Jurkat, Clone E6-1 (cell line): ENCODE results near the gene BCL7A. TPM values are rescaled to one million over a fixed set of nuclear protein-coding genes. Genes with fewer than 3 reads are reported as not detected.
"Not testable (repeated sequence)": the region's sequence is repeated elsewhere in the genome, so short reads cannot be mapped to it uniquely, and the experiment has no call there.

Source experiments
- DNase-seq: peaks from one replicate; pipeline ENCODE4 v3.0.0-alpha.2; 2011; ENCODE audit warnings: low read depth, low spot score
- H3K4me3 ChIP-seq: 2 replicates; pipeline ENCODE4 v1.5.1; 2011; ENCODE audit warnings: mild to moderate bottlenecking, low read length, control low read depth, moderate library complexity
- polyA plus RNA-seq: library from polyadenylated mRNA; unstranded; fragments of >200 nt; gene quantifications from one replicate; pipeline ENCODE4 v1.2.1, GENCODE V29; 2012; ENCODE audit warnings: missing spikeins; ENCODE audit not compliant: insufficient read length, insufficient read depth

BCL7A gene
- polyA plus RNA-seq: 36.1 TPM

DNA sequence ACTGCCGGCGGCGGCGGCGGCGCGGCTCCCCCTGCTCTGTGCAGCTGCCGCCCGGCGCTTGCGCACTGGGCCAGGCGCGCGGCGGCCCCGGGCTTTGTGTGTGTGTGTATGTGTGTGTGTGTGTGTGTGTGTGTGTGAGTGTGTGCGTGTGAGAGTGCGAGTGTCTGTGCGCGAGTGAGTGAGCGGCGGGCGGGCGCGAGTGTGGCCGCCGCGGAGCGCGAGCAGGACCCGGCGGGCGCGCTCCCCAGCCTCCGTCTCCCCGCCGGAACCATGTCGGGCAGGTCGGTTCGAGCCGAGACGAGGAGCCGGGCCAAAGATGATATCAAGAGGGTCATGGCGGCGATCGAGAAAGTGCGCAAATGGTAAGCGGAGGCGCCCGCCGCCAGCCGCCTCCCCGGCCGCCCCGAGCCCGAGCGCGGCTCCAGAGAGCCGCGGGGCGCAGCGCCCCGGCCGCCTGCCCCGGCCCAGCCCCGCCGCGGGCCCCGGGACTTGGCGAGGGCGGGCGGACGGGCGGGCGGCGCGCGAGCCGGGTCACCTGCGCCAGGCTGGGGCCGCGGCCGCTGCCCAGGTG, at the start of gene BCL7A:
TSS of gene BCL7A (plus strand) at position 63 of the 571 bp plus-strand sequence. CDS start at position 271, 208 bp downstream.
- H3K4me3 ChIP-seq: peak within 1 kb of the TSS; percentile 77
- DNase-seq: peak; percentile 63

DNA sequence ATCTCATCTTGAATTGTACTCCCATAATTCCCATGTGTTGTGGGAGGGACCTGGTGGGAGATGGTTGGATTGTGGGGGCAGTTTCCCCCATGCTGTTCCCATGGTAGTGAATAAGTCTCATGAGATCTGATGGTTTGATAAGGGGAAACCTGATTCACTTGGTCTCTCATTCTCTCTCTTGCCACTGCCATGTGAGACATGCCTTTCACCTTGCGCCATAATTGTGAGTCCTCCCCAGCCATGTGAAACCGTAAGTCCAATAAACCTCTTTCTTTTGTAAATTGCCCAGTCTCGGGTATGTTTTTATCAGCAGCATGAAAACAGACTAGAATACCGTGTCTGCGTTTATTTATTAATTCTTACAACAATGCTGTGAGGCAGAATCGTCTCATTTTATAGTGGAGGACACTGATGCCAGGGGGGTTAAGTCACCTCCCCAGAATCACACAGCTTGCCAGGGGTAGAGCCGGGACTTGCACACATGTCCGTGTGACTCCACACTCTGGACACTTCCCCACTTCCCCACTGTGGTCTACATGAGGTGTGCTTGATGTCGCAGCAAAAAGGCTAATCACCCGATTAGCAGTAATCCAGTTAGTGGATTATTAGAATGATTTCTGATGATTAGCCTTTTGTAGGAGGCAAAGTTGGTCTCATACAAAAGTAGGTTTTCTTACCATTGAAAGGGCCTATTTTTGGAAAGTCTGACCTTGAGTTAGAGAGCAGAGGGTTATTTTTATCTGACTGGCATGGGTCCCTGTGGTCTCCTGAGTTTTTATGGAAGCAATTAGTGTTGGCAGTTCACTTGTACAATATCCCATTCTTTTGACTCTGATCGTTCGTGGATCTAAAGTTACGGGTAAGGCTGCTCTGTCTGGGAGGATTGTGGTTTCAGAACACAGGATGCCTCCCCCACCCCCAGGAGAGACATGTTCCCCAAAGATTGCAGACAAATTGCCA, 47.4 kb upstream of the BCL7A start:
- no peak for DNase-seq
- H3K4me3 ChIP-seq: no peak overlapping the region

DNA sequence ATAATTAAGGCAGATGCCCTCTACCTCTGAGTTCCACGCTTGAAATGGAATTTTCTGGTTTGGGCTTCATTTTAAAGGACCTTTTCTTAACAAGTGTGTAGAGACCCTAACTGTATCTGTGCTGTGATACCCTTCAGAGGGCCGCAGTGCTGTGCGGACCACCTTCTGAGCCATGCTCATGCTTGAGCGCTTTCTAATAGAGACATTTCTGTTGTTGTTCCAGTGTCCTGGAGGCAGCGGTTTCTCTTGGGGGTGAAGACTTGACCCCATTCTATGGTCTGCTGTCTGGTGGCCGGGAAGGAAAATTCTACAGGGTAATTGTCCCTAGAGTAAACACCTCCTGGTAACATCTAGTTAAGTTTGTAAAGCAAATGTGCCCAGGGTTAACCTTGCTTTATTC, 46.7 kb upstream of the BCL7A start:
- H3K4me3 ChIP-seq: no peak overlapping the region

DNA sequence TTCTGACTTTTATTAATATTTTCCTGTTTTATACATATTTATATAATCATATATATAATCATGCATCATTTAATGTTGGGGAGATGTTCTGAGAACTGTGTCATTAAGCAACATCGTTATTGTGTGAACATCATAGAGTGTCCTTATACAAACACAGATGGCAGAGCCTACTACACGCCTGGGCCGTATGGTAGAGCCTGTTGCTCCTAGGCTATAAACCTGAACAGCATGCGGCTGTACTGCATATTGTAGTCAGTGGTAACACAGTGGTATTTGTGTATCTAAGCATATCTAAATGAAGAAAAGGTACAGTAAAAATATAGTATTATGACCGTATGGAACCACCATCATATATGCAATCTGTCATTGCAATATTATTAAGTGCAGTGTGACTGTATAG, 44.7 kb upstream of the BCL7A start:
- H3K4me3 ChIP-seq: no peak overlapping the region
- DNase-seq: no peak

More for the DNA sequence above, 46.7 kb upstream of the BCL7A start:
- DNase-seq: no peak

DNA sequence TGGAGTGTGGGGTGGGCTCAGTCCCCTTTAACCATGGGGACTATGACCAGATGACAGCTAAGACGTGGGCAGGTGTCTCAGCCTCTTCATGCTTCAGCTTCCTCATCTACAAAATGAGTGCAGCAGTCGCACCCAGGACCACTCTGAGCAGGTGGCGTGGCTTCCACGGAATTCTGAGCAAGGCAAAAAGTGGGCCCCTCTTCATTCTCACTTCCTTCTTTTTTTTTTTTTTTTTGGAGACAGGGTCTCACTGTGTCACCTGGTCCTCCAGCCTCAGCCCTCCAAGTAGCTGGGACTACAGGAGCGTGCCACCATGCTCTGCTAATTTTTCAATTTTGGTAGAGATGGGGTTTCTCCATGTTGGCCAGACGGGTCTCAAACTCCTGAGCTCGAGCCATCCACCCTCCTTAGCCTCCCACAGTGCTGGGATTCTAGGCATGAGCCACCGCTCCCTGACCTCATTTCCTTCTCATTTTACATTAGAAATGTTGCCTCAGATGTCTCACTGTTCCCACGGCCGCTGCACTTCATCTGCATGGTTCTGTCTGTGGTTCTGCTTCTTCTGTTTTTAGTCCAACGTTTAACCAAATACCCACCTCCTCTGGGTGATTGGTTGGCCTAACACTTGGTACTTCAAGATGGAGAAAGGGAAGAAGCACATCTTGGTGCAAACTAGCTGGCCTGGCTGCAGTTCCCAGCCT, 41.3 kb upstream of the BCL7A start:
- H3K4me3 ChIP-seq: no peak overlapping the region
- no peak for DNase-seq

DNA sequence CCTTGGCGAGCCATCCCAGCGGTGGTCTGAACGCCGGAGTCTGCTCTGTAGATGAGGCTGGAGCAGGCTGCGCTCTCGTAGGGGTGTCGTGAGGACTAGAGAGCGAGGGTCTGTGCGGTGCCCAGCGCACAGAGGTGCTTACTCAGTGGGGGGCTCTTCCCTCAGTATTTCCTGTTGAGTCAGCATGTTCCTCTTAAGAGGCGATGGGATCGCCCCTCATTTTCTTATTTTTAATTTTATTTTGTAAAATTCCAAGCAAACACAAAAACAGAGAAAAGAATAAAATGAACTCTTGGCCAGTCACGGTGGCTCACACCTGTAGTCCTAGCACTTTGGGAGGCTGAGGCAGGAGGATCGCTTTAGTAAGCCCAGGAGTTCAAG, 40.8 kb upstream of the BCL7A start:
- DNase-seq: no peak
- H3K4me3 ChIP-seq: no peak overlapping the region

DNA sequence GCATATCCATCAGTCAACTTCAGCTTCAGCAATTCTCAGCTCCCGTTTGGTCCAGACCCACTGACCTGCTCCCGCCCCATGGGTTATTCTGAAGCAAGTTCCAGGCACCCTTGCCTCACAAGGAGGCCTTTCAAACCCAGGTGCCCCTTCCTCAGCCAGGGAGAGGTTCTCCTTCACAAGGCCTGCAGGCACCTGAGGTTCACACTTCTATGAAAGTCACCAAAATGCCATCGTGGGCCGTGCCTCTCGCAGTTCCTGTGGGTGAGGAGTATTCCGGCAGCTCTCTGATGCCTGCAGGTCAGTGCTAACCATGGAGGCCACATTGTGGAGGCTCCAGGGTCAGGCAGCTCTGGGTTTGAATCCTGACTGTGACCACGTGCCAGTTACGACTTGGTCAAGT, 40.2 kb upstream of the BCL7A start:
- H3K4me3 ChIP-seq: no peak overlapping the region
- no peak for DNase-seq

DNA sequence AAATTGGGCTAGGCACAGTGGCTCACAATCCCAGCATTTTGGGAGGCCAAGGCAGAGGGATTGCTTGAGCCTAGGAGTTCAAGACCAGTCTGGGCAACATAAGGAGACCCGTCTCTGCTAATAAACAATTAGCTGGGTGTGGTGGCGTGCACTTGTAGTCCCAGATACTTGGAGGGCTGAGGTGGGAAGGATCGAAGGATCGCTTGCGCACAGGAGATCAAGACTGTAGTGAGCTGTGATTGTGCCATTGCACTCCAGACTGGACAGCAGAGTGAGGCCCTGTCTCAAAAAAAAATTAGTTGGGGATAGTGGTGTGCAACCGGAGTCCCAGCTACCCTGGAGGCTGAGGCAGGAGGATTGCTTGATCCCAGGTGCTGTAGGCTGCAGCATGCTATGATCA, 38.7 kb upstream of the BCL7A start:
- DNase-seq: no peak
- H3K4me3 ChIP-seq: no peak overlapping the region

DNA sequence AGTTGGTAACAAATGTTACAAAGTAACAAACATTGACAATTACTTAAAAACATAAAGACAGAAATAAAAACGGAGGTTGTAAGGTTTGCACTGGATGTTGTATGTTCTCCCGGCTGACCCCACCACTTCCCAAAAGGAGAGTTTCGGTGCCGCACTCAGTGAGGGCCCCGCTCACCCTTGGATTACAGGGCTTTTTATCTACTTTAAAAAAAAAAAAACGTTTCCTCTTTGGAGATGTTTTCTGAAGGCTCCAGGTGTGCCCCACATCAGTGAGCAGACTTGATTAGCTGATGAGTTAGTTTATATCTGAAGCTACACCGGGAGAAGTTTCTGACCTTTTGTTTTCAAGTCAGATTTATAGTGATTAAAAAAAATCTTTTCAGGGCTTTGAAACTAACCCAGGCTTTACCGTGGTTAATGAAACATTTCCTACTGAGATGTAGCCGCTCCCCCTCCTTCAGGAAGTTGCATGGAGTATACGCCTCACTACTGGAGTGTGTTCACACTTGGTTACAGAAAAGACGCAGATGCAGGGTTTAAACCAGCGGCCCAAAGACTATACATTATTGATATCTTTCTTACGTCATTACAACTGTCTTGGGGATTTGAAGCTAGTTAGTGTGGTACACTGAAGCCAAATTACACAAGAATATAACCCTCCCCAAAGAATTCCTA, 38.0 kb upstream of the BCL7A start:
- H3K4me3 ChIP-seq: no peak overlapping the region
- DNase-seq: no peak

DNA sequence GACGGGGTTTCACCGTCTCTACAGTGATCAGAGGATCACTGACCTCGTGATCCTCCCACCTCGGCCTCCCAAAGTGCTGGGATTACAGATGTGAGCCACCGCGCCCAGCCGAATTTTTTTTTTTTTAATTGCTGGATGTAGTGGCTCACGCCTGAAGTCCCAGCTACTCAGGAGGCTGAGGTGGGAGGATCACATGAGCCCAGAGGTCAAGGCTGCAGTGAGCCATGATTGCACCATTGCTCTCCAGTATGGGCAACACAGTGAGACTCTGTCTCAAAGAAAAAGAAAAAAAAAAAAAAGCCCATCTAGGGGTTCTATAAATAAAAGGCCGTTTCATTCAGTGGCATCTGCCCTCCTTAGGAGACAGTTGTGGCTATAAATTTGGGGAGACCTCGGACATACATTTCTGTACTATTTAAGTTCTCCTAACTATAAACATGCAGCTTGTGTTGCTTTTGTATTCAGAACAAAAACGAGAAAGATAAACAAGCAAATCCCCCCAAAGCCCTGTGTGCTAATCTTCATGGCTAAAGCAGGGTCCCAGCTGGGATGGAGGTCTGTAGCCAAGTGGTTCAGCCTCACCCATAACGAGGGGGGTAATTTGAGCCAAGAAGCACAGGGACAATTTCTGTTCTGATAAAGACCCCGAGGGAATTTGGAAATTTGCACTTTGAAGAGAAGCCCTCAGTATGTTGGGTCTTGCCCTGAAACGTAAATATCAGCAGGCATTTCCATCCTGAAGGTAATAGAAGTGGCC, 35.0 kb upstream of the BCL7A start:
- DNase-seq: no peak
- H3K4me3 ChIP-seq: no peak overlapping the region

DNA sequence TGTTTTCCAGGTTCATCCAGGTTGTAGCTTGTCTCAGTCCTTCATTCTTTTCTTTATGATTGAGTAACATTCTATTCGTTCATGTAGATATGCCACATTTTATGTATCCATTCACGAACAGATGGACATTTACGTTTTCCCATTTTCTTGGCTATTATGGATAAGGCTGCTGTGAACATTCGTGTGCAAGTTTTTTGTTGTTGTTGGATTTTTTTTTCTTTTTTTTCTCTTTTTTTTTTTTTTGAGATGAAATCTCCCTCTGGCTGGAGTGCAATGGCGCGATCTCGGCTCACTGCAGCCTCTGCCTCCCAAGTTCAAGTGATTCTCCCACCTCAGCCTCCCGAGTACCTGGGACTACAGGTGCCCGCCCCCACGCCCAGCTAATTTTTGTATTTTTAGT, 33.2 kb upstream of the BCL7A start:
- not testable (repeated sequence) for H3K4me3 ChIP-seq, DNase-seq

DNA sequence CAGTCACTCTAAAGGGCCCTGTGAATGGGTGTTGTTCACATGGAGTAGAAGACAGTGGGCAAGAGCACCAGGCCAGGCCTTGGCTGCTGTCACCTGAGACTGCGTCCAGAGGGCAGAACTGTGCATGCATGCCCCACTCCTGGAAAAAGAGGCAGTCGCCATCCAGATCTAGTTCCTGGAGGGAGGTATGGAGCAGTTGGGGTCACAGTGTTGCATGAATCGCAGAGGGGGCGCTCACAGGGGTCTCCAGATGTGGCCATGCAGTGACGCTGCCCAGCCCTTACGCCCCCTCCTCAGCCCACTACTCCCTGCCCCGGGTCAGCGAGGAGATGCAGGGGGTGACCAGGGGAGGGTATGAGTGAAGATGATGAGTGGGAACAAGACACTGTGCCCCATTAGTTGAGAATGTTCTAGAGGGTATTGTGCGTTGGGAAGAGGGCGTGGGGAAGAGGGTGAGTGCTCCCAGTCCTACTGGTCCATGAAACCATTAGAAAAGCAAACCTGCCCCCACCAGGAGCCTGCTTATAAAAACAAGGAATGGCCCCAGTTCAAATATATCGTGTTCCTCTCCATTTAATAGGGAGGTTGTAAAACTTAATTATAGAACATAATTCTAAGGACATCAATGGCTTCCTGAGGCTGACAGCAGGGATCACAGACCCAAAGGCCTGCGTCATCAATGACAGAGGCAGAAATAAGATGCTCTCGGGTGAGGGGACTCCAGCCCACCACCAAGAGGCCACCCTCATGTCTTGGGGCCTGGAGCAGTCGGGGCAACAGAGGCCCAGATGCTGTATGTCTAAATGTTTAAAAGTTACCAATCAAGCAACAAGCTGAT, 32.2 kb upstream of the BCL7A start:
- DNase-seq: no peak
- no peak overlapping the region for H3K4me3 ChIP-seq

DNA sequence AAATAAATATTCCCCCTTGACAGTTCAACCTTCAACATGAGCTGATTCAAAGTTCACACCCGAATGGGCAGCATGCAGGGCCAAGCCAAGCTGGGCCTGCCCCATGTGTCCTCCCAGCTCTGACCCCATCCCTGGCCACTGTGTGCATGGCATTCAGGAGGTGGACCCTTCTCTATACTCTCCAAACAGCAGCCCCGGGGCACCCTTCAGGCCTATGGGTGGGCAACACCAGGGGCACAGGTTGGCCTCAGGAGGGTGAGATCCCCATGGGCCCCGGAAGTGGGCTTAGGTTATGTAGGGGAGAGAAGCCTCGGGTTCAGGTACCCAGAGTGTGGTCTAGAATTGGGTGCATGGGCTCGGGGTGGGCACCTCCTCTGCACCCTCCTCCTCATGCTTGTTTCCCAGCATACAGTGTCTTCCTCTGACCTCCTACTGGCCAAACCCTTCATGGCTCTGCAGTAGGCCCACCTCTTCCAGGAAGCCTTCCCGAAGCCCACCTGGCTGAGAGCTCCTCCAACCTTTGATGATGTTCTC, 31.5 kb upstream of the BCL7A start:
- no peak overlapping the region for H3K4me3 ChIP-seq
- DNase-seq: no peak

DNA sequence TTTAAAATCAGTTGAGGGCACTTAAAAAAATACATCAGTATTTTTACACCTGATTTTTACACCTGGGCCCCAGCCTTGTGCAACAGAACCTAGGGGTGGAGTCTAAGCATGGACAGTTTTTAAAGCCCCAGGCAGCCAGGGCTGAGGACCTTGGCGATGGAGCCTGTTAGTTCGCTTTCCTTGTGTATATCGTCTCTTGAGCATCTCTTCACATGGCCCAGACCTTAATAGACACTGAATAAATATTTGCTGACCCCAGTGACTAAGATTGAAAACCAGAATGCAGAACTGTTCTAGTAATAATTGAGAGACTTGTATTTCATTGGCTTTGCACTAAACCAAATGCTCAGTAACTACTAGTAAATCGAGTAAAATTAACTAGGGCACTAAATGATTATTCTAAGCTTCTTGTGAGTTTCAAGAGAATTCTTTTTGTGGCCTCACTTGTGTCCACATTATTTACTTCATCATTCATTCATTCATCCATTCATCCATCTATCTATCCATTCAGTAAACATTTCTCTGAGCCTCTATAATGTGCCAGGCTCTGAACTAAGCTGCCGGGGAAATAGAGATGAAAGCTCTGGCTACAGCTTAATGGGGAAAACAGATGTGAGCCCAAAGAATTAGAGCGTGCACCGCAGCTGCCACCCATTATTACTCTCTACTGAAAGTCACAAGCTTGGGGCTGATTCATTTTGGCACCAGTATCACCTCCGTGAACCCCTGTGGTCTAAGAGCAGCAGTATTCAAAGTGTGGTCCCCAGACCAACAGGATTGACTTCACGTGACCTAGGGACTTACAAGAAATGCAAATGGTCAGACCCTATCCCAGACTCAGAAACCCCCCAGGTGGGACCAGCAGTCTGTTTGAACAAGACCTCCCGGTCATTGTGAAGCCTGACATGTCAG, 30.7 kb upstream of the BCL7A start:
- DNase-seq: no peak
- no peak overlapping the region for H3K4me3 ChIP-seq

DNA sequence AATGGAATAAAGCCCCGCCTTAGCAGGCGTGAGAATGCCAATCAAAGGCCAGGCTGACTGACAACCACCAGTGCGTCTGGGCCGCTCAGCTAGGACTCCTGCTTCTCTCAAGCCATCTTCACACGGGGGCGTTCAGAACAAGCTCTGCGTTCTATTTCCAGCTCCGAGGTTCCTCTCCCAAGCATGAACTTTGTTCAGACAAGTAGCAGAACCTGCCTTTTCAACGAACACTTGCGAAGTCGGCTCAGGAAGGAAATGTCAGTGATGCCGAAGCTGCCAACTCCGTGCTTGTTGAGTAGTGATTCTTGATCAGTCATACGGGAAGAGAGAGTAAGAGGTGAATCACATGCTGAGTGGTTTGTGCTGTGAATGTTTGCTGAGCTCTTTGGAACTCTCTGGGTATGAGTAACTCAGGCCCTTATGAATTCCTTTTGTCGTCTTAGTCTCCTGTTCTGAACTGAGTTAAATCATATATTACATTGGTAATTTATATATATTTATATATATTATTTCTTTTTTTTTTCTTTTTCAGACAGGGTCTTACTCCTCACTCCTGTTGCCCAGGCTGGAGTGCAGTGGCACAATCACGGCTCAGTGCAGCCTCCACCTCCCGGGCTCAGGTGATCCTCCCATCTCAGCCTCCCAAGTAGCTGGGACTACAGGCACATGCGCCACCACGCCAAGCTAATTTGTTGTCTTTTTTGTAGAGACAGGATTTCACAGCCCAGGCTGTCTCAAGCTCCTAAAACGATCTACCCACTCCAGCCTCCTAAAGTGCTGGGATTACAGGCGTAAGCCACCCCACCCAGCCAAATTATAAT, 29.4 kb upstream of the BCL7A start:
- no peak for DNase-seq
- H3K4me3 ChIP-seq: no peak overlapping the region
